ENCODE results near the gene ANGPTL5. TPM values are rescaled to one million over a fixed set of nuclear protein-coding genes. Genes with fewer than 3 reads are reported as not detected.

The ANGPTL5 gene
- total RNA-seq, 1 donor from 2014 or later: not detected

GRCh38 chr11:101844608-101845007 lies 71.7 kb downstream of the ANGPTL5 start:
- Mint-ChIP-seq H3K4me1 (ENCODE audit: low read depth) (no peaks in the 10 kb centered on the region), H3K4me3 (ENCODE audit: unreplicated experiment) (no peak overlapping the region), H3K36me3 (ENCODE audit: low read depth) (no peaks in the 10 kb centered on the region), H3K9me3 (ENCODE audit: low read depth) (peaks cover 9% of the 10 kb centered on the region), H3K27ac (ENCODE audit: unreplicated experiment) (no peak overlapping the region), H3K27me3 (ENCODE audit: low read depth) (peaks cover 2% of the 10 kb centered on the region)
- no peak for DNase-seq (ENCODE audit: low spot score)
- TF ChIP-seq CTCF (IDR thresholded peaks at IDR 0.05): no peak

- no peak for DNase-seq (ENCODE audit: low spot score)
- Mint-ChIP-seq H3K4me3 (ENCODE audit: unreplicated experiment) (no peak overlapping the region), H3K9me3 (ENCODE audit: low read depth) (peaks cover 12% of the 10 kb centered on the region), H3K36me3 (ENCODE audit: low read depth) (no peaks in the 10 kb centered on the region), H3K27ac (ENCODE audit: unreplicated experiment) (no peak overlapping the region), H3K4me1 (ENCODE audit: low read depth) (no peaks in the 10 kb centered on the region), H3K27me3 (ENCODE audit: low read depth) (peaks cover 9% of the 10 kb centered on the region)
- no peak for TF ChIP-seq CTCF (IDR thresholded peaks at IDR 0.05)
Observed at GRCh38 chr11:101840704-101841103, 75.6 kb downstream of the ANGPTL5 start.

Other genes with a start within 250 kb of the ANGPTL5 start
- gene CEP126, start 1.5 kb downstream of the ANGPTL5 start, total RNA-seq: 3.8 to 18.0 TPM (median 4.1 TPM) in 3 replicates
- 2.5 to 3.6 TPM (median 3.0 TPM) in 3 replicates for gene CFAP300, start 130.9 kb upstream of the ANGPTL5 start, total RNA-seq
- 114 to 132 TPM (median 116 TPM) in 3 replicates for gene YAP1, start 193.9 kb upstream of the ANGPTL5 start, total RNA-seq